GM21737 (cell line): ENCODE measurements around the gene DNASE1L1.
A peak's percentile ranks its signal among the peaks of the same experiment; 100 is the strongest.
"Not testable (repeated sequence)": the region's sequence is repeated elsewhere in the genome, so short reads cannot be mapped to it uniquely, and the experiment has no call there.

ENCODE experiments used
- ATAC-seq: cut with Tn5 transposase; IDR thresholded peaks from one replicate; pipeline ENCODE4 v1.9.1; 2021; ENCODE audit warnings: mild to moderate bottlenecking, moderate library complexity; ENCODE audit not compliant: unreplicated experiment

Gene DNASE1L1

DNA sequence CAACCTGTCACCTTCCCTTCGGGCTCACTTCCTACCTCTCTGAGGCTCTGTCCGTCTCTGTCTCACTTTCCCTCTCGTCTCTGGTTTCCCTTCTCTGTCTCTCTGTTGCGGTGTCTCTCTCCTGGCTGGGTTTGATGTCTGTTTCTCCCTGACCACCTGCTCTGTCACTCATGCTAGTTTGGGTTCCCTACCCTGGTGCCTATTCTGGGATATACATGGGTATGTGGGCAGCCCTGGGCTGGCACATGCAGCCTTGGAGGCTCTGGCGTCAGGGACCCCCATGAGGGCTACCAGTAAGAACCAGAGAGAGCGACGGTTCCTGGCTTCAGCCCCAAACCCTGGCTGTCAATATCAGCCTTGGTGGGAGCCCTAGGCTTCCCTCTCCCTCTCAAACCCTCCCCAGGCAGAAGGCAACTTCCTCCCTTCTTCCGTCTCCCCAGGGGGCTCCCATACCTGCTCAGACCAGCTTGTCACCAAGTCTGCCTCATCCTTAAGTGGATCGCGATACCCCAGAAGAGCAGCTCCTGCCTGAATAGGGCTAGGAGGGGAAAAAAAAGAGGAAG is 314 bp downstream of the DNASE1L1 start:
- ATAC-seq, result peak; percentile 9

DNA sequence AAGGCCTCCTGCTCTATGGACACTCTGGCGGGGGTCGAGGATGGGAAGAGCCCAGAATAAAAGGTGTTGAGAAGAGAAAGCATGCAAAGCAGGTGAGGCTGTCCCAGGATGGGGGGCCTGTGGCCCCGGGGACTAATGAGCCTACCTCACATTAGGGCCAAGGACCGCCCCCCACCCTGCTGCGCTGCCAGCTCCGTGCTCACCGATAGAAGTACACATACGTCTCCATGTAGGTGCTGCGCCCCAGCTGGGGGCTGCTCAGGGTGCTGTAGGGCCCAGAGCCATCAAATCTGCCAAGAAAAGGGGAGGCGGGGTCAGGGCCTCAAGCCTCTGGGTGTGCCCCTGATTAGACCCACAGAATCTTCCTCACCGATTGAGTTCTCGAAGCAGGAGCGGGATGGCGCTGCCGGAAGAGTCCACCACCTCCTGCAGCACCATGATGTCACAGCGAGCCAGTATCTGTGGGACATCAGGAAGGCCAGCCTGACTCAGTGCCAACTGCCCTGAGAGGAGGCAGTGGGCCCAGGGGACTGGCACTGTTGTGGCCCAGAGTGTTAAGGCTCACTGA is 4.3 kb downstream of the DNASE1L1 start:
- no peak for ATAC-seq

DNA sequence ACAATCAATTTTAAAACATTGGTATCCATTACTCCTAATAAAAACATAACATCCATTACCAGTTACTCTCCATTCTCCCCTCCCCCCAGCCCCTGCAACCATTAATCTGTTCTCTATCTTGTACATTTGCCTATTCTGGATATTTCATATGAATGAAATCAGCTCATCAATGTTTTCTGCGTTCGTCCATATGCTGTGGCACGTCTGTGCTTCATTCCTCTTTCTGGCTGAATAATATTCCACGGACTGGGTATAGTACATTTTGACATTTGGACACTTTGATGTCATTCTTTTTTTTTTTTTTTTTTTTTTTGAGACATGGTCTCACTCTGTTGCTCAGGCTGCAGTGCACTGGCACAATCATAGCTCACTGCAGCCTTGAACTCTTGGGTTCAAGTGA is 5.2 kb downstream of the DNASE1L1 start:
- ATAC-seq, result no peak

DNA sequence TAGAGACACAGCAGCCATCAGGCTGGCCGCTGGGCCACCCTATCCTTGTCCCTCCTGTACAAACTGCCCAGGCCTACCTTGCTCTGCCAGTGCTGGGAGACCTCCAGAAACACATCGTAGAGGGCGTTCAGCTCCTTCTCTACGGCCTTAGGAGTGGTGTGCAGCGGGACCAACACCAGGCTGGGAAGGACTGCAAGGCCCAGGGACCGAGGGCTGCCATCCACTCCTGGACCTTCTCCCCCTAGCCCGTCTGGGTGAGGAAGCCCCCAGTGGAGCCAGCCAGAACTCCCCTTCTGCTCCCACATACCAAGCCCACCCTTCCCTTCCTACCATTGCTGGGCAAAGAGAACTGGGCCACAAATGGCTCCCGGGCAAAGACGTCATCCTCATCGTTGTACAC is 5.9 kb downstream of the DNASE1L1 start:
- ATAC-seq, result no peak

DNA sequence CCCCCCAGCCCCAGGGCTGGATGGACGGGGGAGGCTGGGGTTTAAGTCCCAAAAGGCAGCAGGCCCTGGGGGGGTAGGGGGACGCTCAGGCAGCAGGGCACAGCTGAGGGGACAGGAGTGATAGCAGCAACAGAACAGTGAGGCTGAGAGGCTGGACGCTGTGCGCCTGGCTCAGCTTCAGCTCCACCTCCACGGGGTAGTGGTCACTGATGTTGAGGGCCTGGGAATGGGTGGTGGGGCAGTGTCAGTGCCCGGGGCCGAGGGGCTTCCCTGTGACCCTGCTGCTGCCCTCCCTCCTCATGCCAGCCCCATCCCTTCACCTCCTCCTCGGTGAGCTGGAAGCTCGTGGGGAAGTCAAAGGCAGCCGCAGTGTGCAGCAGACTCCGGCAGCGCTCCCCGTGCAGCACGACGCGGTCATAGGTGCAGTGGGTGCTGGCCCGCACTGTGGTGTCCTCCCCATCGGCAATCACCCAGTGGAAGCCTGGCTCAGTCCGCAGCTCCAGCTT is 6.4 kb downstream of the DNASE1L1 start:
- no peak for ATAC-seq

DNA sequence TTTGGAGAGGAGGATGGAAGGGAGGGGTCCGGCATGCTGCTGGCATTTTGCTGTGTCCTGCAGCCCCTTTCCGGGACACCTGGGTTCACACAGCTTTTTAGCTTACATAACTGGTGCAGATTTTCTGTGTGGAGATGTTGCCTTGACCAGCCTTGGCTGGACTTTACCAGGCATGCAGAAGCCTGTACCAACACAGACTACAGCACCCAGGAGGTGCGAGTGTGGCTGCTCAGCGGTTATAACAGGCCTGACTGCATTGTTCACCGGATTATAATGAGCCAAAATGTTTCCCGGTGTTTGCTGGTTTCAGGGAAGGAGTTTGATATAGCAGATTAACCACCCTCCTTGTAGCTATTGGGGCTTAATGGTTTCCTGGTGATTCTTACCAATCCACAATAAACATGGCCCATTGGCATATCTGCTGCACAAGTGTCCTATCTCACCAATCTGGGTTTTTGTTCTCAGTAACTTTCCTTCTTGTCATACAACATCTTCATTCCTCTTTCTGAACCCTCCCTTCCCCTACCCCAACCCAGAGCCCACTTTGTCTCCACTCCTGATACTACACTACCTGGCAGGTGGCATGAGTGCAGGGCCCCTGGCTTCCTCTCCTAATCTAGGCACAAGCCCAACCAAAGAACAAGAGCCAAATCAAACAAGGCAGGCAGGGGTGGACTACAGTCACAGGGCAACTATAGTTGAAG is 7.0 kb downstream of the DNASE1L1 start:
- ATAC-seq, result no peak

DNA sequence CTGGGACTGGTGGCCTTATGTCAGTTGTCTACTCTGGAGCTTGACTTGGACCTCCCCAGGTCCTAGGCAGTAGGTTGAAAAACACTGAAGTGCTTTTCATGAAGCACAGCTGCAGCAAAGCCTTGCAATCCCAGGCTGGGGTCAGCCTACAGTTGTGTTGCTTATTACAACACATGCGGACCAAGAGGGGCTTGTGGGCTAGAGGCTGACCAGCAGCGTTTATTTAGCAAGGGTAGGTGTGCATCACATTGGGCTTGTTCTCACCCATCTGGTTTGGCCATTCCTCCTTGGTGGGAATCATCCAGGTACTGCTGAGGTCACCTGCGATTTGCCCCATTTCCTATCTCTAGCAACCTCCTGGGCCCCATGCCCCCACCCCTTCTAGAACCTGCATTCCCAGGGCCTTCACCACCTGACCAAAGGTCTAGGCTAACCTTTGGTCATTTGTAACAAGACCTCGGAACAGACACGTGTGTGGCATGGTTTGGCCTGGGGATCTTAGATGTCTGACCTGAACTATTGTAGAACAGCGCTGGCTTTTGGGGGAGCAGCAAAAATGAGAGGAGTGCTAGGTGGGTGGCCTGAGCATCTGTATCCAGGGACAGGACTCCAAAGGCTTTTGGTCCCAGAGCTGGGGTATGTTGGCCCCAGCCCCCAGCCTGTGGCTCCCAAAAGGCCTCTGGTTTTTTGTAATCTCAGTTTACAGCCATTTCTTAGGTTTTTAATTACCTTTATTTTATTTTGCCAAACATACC is 7.8 kb downstream of the DNASE1L1 start:
- ATAC-seq, result no peak

DNA sequence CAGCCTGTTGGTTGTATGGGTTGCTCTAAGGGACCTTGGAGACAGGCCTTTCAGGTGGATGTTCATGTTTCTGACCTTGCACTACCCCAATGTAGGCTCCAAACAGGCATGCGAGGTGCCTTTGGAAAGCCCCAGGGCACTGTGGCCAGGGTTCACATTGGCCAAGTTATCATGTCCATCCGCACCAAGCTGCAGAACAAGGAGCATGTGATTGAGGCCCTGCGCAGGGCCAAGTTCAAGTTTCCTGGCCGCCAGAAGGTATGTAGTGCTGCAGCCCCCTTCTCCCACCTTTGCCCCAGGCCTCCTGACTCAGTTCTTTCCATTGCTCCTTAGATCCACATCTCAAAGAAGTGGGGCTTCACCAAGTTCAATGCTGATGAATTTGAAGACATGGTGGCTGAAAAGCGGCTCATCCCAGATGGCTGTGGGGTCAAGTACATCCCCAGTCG is 8.7 kb downstream of the DNASE1L1 start:
- ATAC-seq, result not testable (repeated sequence)

DNA sequence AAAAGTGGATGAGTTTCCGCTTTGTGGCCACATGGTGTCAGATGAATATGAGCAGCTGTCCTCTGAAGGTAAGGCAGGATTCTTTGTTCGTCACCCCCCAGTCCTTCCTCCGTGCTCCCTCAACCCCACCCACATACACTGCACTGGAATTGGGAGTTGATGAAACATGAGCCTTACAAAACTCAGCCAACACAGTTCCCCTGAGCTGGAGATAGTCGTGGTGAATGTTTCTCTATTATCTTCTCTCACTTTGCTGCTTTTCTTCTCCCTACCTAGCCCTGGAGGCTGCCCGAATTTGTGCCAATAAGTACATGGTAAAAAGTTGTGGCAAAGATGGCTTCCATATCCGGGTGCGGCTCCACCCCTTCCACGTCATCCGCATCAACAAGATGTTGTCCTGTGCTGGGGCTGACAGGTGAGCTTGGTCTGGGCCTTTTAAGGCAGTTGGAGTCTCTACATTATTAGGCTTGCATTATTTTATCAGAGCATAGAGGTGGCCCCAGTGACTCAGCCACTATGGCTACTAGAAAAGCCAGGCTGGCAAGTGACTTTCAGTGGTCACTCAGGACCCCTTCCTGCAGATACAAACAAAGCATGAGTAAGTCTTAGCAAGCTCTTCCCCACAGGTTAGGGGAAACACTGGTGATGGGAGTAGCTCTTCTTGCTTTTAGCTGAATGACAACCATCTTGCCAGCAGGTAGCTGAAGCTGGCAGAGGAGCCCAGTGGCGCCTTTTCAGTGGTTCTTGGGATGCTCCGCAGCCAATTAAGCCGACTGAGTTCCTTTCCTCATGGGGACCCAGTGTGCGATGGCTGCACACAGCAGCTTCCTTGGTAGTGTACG is 9.3 kb downstream of the DNASE1L1 start:
- ATAC-seq, result no peak

DNA sequence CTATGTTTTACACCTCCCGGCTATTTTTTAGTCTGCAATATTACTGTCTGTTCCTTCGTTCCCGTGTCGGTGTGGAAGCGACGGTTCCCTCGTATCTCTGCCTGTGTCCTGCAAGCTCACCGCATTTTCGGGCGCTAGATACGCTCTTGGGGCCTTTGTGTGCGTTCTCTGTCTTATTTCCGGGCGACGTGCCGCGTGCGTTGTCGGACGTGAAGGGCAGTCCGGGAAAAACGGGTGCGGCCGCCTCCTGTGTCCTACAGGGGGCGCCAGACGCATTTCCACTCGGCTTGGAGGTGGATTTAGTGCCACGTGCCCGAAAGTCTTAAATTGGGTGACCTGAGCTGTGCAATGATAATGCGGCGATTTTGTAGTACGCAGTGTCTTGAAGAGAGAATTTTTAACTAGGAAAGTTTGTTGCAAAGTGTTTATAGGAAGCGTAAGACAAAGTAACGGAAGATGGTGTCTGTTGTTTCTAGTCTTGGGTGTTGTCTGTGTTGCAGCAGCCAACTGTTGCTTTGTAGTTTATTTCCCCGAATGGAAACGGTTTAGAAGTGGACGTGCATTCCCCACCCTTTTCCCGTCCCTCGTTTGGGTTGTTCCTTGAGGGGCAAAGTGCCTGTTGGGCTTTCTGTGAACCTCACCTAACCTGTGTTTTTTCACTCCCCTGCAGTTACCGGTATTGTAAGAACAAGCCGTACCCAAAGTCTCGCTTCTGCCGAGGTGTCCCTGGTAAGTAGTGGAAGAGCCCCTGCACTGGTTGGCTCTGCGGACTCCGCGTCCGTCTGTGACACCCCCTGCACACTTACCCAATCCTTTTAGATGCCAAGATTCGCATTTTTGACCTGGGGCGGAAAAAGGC is 10.2 kb downstream of the DNASE1L1 start:
- ATAC-seq, result no peak

DNA sequence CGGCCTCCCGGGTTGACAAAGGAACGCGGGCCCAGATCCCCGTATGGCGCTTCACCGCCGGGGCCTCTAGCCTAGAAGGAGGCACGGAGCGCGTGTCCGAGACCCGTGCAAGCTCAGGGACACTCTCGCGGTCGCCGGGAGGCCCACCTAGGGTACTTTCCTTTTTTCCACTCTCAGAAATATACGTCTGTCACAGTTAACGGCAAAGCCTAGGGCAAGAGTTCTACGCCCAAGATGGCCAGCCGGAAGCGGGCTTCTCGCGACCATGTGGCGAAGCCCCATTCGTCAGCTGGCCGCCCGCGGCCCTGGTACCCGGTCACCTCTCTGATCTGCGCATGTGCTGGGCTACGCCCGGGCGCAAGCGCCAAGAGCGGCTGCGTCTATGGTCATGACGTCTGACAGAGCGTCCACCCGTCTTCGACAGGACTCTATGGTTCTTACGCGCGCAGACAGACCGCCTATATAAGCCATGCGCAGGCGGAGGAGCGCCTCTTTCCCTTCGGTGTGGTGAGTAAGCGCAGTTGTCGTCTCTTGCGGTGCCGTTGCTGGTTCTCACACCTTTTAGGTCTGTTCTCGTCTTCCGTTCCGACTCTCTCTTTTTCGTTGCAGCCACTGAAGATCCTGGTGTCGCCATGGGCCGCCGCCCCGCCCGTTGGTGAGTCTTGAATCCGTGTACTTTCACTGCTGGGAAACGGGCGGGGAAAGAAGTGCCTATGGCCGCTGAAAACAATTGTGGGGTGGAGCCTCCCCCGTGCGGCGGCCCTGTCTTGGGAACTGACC is 11.0 kb downstream of the DNASE1L1 start, which contains the start of gene RPL10:
Gene RPL10 (plus strand): TSS at position 490 of the 780 bp plus-strand sequence. CDS start 143 bp downstream, at position 633.
- peak; percentile 69 for ATAC-seq

DNA sequence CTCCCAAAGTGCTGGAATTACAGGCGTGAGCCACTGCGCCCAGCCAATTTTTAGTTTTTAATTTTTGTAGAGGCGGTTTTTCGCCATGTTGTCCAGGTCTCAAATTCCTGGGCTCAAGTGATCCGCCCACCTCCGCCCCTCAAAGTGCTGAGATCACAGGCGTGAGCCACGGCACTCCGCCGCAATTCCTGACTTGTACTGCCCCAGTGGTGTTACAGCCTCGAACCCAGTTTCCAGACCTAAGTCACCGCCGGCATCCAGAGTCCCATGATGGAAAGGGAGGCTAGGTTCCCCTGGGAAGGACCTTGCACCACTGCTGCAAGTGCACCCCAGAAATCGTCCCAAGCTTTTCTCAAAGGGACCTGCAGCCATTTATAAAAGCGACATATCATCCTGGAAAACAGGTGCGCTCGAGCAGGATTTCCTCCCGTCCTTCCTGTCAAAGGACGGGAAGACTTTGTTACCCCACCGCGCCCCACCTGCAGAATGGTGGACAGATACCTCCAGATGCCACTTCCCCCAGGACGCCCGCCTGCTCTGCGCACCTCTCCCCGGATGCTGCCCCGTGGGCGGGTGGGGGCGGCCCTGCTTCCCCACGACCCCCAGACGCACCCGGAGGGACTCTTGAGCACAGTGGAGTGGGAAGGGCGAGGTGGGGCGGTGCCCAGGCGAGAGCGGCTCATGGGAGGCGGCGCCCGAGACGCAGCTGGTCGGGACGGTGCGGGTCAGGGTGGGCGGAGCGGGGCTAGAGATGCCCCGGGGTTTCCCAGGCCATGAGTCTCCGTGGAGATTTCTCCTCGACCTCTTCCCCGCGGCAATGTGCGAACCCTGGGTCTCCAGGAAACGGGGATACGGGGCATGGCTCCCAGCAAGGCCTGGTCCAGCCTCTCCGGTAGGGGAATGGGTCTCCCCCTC is 11.8 kb downstream of the DNASE1L1 start:
- peak; percentile 43 for ATAC-seq

DNA sequence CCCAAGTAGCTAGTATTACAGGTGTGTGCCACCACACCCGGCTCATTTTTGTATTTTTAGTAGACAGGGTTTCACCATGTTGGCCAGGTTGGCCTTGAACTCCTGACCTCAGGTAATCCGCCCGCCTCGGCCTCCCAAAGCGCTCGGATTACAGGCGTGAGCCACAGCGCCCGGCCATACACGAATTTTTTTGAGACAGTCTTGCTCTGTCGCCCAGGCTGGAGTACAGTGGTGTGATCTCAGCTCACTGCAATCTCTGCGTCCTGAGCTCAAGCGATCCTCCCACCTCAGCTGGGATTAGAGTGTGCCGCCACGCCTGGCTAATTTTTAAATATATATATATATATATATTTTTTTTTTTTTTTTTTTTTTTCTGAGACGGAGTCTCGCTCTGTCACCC is 12.7 kb downstream of the DNASE1L1 start:
- not testable (repeated sequence) for ATAC-seq

DNA sequence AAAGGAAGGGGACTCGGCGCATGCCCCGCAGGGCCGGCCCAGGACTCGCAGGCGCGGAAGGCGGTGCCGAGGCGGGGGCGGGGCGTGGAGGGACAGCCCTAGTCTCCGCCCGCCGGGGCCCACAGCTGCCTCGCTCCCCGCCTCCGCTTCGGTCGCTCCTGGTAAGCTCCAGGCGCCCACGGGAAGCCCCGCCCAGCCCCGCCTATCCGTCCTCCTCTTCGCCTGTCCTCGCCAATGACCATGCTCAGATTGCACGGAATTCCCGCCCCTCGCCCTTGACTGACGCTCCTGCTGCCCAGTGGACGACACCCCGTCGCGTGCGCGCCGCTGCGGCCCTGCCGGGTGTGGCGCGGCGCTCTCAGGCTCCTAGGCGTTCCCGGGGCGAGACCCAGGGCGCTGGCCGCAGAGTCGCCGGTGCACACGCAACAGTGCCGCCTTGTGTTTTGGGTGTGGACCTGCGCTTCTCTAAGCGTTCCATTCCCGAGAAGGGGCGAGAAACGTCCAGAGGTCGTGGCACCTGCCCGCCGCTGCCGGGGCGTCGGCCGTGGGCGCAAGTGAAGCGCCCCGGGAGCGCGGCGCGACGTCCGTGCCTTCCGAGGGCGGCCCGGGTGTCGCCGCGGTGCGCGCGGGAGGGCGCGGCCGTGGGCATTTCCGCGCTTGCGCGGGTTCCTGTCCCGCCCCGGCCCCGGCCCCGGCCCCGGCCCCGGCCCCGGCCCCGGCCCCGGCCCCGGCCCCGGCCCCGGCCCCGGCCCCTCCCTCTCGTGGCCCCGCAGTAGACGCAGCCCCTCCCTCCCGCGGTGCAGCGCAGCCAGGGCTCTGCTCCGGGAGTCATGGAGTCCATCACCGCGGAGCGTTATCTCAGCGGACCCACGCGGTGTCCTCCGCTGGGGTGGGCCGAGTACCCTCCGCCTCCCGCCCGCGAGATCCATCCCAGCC is 19.0 kb downstream of the DNASE1L1 start:
- ATAC-seq, result peak; percentile 68

DNA sequence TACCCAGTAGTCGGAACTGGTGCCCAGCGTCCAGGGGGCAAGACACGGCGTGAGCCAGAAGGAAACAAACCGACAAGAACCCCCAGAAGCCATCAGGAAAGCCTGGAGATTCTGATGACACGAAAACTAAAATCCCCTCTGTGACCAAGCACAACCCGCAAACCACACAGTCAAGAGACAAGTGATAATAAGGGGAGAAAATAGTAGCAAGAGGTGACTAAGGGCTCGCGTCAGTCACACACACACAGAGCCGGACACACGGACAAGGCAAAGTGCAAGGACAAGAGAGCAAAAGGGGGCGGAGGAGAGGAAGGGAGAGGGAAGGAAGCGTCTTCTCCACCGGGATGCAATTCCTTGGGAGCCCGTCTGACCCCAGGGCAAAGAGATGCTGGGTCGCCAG is 20.4 kb downstream of the DNASE1L1 start:
- not testable (repeated sequence) for ATAC-seq

DNA sequence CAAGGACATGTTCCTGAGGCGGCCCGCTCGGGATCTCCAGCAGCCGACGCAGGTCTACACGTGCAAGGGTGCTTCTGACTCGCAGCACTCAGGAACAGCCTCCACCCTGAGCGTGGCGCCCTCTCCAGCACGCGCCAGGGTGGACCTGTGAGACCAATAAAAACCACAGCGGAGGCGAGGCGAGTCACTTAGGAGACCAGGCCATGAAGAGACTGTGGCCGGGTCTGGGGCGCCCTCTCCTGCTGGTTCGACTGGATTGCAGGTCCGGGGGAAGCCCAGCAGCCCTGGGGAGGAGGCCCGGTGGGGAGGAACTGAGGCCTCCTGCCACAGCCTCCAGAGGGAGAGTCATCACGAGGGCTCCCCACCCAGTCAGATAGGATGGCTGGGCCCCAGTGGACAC is 21.0 kb downstream of the DNASE1L1 start:
- peak; percentile 27 for ATAC-seq
